ENCODE data around the gene KCNG2.

Gene KCNG2

DNA sequence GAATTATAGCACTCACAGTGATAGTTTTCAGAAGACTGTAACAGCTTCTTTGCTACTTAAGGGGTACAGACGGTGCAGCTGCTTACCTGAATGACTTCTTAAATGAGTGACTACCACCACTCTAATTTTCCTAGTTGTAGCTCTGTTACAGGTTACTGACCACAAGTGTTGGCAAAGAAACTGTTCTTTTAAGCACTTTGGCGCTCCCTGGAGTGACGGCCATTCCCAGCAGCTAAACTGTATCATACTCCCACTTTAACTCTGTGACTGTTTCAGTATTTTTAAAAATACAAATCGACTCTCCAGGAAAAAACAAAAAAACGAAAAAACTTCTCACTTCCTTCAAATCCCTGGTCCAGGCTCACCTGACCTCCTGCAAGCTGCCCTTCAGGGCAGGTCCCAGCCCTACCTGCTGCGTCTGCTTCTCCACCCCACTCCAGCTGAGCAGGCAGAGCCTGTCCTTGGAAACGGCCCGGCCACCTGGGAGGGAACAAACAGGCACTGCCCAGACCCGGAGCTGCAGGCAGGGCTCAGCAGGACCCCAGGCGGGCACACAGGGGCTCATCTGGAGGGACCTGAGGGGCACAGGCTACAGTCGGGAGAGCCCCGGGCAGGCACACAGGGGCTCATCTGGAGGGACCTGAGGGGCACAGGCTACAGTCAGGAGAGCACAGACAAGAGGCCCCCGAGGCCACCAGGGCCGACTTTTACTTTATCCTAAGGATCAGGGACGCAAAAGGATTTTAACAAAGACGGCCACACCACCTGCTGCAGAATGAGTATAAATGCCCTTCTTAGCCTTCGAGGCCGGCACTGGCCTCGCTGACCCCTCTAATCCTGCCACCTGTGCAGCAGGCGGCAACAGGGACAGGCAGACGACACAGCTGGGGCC, 129.2 kb downstream of the KCNG2 start:
- Histone ChIP-seq H3K36me3 (ENCODE audit: insufficient read depth, low read length) (no peaks in the 10 kb centered on the region), H3K9me3 (ENCODE audit: control insufficient read depth, insufficient read depth, low read length) (peaks cover 8% of the 10 kb centered on the region), H3K9ac (ENCODE audit: low read depth, low read length) (no peak overlapping the region), H3K4me1 (ENCODE audit: insufficient read depth, low read length) (no peaks in the 10 kb centered on the region; the same call in 1 of the 2 replicates)

DNA sequence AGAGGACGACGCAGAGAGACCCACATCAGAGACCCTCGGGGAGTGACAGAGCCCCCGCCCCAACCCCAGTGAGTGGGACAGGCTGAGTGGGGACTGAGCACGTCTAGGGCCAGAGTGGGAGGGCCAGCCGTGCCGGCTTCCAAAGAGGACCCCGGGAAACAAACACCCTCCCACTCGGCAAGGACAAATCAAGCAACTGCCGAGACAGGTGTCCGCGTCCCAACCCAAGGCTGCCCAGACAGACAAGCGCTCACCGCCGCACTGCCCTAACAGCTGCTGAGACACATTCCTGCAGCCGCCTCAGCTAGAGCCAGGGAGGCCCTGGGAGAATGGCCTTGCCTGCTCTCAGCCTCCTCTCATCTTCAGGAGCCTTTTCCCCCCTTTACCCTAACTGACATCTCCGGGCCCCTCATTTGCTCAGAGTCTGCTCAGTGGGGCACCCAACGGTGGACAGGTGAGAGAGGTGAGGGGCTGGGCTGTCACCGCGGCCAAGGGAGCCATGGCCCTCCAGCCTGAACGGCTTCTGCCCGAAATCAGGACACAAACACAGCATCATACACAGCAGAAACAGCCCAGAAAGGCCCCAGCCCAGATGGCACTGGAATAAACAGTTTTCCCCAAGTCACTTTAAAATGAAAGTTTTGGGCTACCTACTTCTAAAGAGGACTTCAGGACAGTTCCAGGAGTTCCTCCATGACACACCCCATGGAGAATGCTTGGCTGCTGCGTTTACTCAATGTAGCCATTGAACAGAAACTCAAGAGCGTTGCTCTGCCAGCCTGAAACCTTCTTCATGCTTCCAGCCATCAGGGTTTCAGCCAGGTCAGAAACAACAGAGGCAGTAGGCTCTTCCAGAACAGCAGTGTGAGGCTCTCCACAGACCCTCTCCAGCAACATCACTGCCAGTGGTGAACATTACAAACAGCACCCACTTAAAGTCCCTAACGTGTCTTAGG, 130.1 kb downstream of the KCNG2 start:
- no peaks in the 10 kb centered on the region; the same call in 1 of the 2 replicates for H3K4me1 ChIP-seq (ENCODE audit: insufficient read depth, low read length)
- no peak overlapping the region for H3K9ac ChIP-seq (ENCODE audit: low read depth, low read length)
- H3K9me3 ChIP-seq (ENCODE audit: control insufficient read depth, insufficient read depth, low read length): peaks cover 8% of the 10 kb centered on the region
- no peaks in the 10 kb centered on the region for H3K36me3 ChIP-seq (ENCODE audit: insufficient read depth, low read length)

GRCh38 chr18:79928563-79928960, 130.8 kb downstream of the KCNG2 start:
- Histone ChIP-seq H3K9me3 (ENCODE audit: control insufficient read depth, insufficient read depth, low read length) (peaks cover 8% of the 10 kb centered on the region), H3K9ac (ENCODE audit: low read depth, low read length) (no peak overlapping the region), H3K36me3 (ENCODE audit: insufficient read depth, low read length) (no peaks in the 10 kb centered on the region), H3K4me1 (ENCODE audit: insufficient read depth, low read length) (no peaks in the 10 kb centered on the region; the same call in 1 of the 2 replicates)

- no peaks in the 10 kb centered on the region for H3K36me3 ChIP-seq (ENCODE audit: insufficient read depth, low read length)
- no peaks in the 10 kb centered on the region; the same call in 1 of the 2 replicates for H3K4me1 ChIP-seq (ENCODE audit: insufficient read depth, low read length)
- peaks cover 8% of the 10 kb centered on the region for H3K9me3 ChIP-seq (ENCODE audit: control insufficient read depth, insufficient read depth, low read length)
These were observed 132.4 kb downstream of the KCNG2 start for GRCh38 chr18:79930020-79930642.

GRCh38 chr18:79931475-79931874, 133.7 kb downstream of the KCNG2 start:
- Histone ChIP-seq H3K4me1 (ENCODE audit: insufficient read depth, low read length) (no peaks in the 10 kb centered on the region; the same call in 1 of the 2 replicates), H3K36me3 (ENCODE audit: insufficient read depth, low read length) (no peaks in the 10 kb centered on the region), H3K9me3 (ENCODE audit: control insufficient read depth, insufficient read depth, low read length) (peaks cover 8% of the 10 kb centered on the region), H3K9ac (ENCODE audit: low read depth, low read length) (no peak overlapping the region)

More at GRCh38 chr18:79930020-79930642, 132.4 kb downstream of the KCNG2 start:
- H3K9ac ChIP-seq (ENCODE audit: low read depth, low read length): no peak overlapping the region

- Histone ChIP-seq H3K9ac (ENCODE audit: low read depth, low read length) (no peak overlapping the region), H3K9me3 (ENCODE audit: control insufficient read depth, insufficient read depth, low read length) (peaks cover 8% of the 10 kb centered on the region), H3K4me1 (ENCODE audit: insufficient read depth, low read length) (no peaks in the 10 kb centered on the region), H3K36me3 (ENCODE audit: insufficient read depth, low read length) (no peaks in the 10 kb centered on the region)
These were observed 135.2 kb downstream of the KCNG2 start for GRCh38 chr18:79932907-79933306.

DNA sequence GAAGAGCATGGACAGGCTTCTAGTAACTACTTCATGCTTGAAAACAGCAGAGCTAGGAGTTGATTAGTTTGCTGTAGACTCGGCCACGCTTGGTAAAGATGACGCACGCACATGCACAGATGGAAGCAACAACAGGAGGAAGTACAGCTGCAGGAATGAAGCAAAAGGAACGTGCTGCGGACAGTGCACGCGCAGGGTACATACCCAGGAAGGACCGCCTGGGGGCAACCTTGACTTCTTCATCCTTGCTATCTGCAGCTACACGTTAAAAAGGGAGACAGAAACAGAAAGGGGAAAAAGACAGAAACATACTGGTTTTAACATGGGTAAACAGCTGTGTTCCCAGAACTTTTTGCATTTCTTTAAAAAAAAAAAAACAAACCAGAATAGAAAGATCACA, 136.0 kb downstream of the KCNG2 start:
- Histone ChIP-seq H3K9me3 (ENCODE audit: control insufficient read depth, insufficient read depth, low read length) (peaks cover 8% of the 10 kb centered on the region), H3K36me3 (ENCODE audit: insufficient read depth, low read length) (no peaks in the 10 kb centered on the region), H3K4me1 (ENCODE audit: insufficient read depth, low read length) (no peaks in the 10 kb centered on the region)

DNA sequence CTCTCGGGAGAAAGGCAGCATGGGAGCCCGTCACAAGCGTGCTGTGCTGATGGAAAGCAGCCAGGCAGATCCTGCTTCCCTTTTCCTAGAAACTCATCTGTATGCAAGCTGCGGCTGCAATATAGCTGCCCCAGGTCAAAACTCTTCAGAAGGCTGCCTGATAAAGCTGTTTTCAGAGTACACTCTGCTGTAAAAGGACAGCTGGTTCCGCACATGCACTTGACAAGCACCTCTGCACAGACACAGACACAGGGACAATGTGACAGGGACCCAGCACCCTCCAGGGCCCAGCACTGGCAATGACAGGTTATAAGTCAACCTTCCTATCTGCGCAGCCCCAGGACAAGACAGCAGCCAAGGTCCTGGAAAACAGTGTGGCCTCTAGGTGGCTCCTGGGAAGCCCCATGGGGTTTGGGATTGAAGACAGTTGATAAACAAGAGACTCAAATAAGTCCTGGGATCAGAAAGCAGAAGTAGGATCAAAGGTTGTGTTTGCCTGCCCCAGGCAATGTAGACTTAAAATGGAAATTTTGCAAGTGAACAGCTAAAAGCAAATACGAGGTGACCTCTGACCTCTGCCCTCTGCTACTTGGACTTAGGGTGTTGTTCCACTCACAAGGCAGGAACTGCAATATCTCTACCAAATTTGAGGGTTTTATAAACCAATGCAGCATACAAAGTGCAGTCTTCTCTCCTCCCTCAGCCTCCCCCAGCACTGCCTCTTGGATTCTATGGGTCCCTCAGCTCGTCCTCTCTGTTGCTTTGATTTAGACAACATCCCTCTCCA, 136.8 kb downstream of the KCNG2 start:
- Histone ChIP-seq H3K36me3 (ENCODE audit: insufficient read depth, low read length) (no peaks in the 10 kb centered on the region), H3K9me3 (ENCODE audit: control insufficient read depth, insufficient read depth, low read length) (peaks cover 5% of the 10 kb centered on the region), H3K9ac (ENCODE audit: low read depth, low read length) (no peak overlapping the region), H3K4me1 (ENCODE audit: insufficient read depth, low read length) (no peaks in the 10 kb centered on the region)

More for the DNA sequence above, 136.0 kb downstream of the KCNG2 start:
- H3K9ac ChIP-seq (ENCODE audit: low read depth, low read length): no peak overlapping the region

DNA sequence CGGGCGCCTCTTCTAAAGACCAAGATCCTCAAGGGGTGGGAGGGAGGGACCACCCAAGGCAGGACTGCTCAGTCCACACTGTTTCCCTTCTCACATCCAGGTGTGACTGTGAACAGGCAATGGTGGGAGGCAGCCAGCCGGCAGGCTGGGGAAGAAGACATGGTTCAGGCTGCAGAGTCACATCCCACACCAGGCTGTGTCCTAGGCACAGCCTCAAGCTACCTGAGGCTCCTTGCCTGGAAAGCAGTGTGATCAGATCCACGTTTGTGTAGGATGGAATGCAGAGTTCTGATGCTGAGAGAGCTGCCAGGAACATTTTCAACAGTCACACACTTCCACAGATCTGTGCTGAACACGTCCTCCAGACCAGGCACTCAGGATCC, 137.4 kb downstream of the KCNG2 start:
- no peaks in the 10 kb centered on the region for H3K36me3 ChIP-seq (ENCODE audit: insufficient read depth, low read length)
- no peak overlapping the region for H3K9ac ChIP-seq (ENCODE audit: low read depth, low read length)
- no peaks in the 10 kb centered on the region; the same call in 1 of the 2 replicates for H3K9me3 ChIP-seq (ENCODE audit: control insufficient read depth, insufficient read depth, low read length)
- H3K4me1 ChIP-seq (ENCODE audit: insufficient read depth, low read length): no peaks in the 10 kb centered on the region

DNA sequence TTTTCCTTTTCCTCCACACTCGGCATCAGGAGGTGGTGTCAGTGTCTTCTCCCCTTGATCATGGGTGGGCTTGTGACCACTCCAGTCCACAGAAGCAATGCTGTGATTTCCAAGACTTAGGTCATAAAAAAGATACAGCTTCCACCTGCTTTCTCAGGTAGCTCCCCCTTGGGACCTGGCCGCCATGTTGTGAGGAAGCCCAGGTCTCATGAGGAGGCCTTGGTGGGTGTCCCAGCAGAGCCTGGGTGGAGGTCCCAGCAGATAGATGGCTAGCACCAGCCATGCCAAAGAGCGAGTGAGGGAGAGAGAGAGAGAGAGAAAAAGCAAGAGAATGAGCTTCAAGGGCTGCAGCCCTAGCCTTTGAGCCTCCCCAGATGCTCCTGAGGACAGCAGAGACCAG, 137.8 kb downstream of the KCNG2 start:
- Histone ChIP-seq H3K36me3 (ENCODE audit: insufficient read depth, low read length) (no peaks in the 10 kb centered on the region), H3K9me3 (ENCODE audit: control insufficient read depth, insufficient read depth, low read length) (no peaks in the 10 kb centered on the region; the same call in 1 of the 2 replicates), H3K4me1 (ENCODE audit: insufficient read depth, low read length) (no peaks in the 10 kb centered on the region), H3K9ac (ENCODE audit: low read depth, low read length) (no peak overlapping the region)

- H3K4me1 ChIP-seq (ENCODE audit: insufficient read depth, low read length): no peaks in the 10 kb centered on the region
- no peak overlapping the region for H3K9ac ChIP-seq (ENCODE audit: low read depth, low read length)
- no peaks in the 10 kb centered on the region for H3K36me3 ChIP-seq (ENCODE audit: insufficient read depth, low read length)
- H3K9me3 ChIP-seq (ENCODE audit: control insufficient read depth, insufficient read depth, low read length): no peaks in the 10 kb centered on the region; the same call in 1 of the 2 replicates
These were observed 138.2 kb downstream of the KCNG2 start for GRCh38 chr18:79935925-79936324.

DNA sequence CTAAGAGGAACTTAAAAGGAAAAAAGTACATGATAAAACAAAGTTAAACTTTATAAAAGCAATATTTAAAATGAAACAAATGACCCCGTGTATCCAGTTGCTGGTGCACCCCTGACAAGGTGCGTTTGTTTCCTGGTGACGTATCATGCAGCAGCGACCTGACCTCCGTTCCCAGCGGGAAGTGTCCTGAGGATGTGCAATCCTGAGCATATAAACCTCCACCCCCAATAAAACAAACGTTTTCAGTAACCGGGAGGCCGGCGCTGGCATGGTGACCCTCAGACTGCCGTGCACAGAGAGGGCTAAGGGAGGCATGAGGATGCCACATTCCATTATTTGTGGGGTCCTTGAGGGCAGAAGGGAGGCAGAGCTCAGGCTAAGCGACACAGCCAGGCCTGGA, 138.9 kb downstream of the KCNG2 start:
- Histone ChIP-seq H3K9me3 (ENCODE audit: control insufficient read depth, insufficient read depth, low read length) (no peaks in the 10 kb centered on the region; the same call in 1 of the 2 replicates), H3K9ac (ENCODE audit: low read depth, low read length) (no peak overlapping the region), H3K4me1 (ENCODE audit: insufficient read depth, low read length) (no peaks in the 10 kb centered on the region), H3K36me3 (ENCODE audit: insufficient read depth, low read length) (no peaks in the 10 kb centered on the region)

- no peak overlapping the region for H3K9ac ChIP-seq (ENCODE audit: low read depth, low read length)
- no peaks in the 10 kb centered on the region for H3K36me3 ChIP-seq (ENCODE audit: insufficient read depth, low read length)
- no peaks in the 10 kb centered on the region; the same call in 1 of the 2 replicates for H3K9me3 ChIP-seq (ENCODE audit: control insufficient read depth, insufficient read depth, low read length)
- no peaks in the 10 kb centered on the region for H3K4me1 ChIP-seq (ENCODE audit: insufficient read depth, low read length)
These were observed 139.5 kb downstream of the KCNG2 start for GRCh38 chr18:79937103-79937860.

Measured in ES-I3 (cell line).